ENCODE data around the gene CD2.

DNA sequence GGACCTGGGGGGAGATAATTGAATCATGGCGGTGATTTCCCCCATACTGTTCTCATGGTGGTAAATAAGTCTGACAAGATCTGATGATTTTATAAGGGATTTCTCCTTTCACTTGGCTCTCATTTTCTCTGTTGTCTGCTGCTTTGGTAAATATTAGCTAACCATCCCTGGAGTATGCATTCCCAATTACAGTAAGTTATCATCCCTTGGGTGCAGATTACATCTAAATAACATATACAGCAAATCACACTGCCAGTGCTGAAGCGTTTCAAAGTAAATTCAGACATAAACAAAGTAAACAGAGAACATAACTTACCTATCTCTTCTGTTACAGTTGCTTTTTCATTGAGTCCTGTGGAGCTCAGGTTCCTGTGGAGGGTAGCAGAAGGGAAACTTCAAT lies 48.1 kb upstream of the CD2 start:
- TF ChIP-seq CTCF (conservative IDR thresholded peaks at IDR 0.05; ENCODE audit: low read length) (no peak), EZH2phosphoT487 (IDR thresholded peaks at IDR 0.05; ENCODE audit: borderline replicate concordance, low read depth, low read length) (no peak)
